ENCODE results near the gene ATG16L2.
"Not testable (repeated sequence)": the region's sequence is repeated elsewhere in the genome, so short reads cannot be mapped to it uniquely, and the experiment has no call there.

The ATG16L2 gene

GRCh38 chr11:72823105-72823804, 9.0 kb downstream of the ATG16L2 start:
- DNase-seq (ENCODE audit: low read depth), result no peak
- H3K4me3 ChIP-seq (ENCODE audit: low read depth, low read length), result no peak overlapping the region
- TF ChIP-seq CTCF (conservative IDR thresholded peaks at IDR 0.05; ENCODE audit: low read depth, low read length), result no peak

DNA sequence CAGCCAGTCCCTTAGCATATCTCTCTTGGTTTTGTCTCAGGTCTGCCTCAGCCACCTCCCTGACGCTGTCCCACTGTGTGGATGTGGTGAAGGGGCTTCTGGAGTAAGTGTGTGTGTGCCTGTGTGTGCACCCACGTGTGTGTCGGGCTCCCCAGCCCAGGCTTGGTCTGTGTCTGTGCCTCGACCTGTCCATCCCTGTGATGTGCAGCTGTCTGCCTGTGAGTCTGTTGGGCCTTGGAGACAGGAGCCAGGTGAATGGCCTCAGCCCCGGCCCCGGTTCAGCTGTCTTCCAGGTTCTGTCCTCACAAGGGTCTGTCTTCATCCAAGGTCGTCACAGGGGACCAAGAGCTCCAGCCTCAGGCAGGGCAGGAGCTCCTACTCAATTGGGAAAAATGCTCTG, 9.8 kb downstream of the ATG16L2 start:
- H3K4me3 ChIP-seq (ENCODE audit: low read depth, low read length), result no peak overlapping the region
- no peak for TF ChIP-seq CTCF (conservative IDR thresholded peaks at IDR 0.05; ENCODE audit: low read depth, low read length)
- DNase-seq (ENCODE audit: low read depth), result no peak

DNA sequence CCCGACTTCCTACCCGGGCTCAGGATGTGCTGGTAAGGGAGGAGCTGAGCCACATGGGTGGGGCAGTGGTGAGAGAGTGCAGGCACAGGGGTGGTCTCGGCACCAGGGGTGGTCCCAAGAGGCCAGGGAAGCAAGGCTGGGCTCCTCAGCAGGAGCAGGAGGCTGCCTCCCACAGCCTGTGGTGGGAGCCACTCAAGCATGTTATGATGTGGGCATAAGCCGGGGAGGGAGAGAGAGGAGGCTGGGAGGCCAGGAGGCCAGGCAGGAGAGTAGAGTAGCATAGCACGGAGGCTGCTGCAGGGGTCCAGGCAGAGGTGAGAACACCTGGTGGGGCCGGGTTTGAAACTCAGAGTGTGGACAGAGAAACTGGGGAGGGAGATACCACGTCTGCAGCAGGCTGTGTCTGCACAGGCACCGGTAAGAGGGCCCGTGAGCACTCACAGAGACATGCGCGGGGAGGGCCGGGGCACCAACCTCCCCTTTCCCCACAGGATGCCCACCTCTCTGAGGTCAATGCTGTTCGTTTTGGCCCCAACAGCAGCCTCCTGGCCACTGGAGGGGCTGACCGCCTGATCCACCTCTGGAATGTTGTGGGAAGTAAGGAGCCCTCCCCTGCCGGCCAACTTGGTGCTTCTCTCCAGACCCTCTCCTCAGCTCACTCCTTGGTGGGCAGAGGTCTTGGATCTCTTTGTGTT, 10.7 kb downstream of the ATG16L2 start:
- no peak overlapping the region for H3K4me3 ChIP-seq (ENCODE audit: low read depth, low read length)
- no peak for TF ChIP-seq CTCF (conservative IDR thresholded peaks at IDR 0.05; ENCODE audit: low read depth, low read length)
- DNase-seq (ENCODE audit: low read depth), result no peak

DNA sequence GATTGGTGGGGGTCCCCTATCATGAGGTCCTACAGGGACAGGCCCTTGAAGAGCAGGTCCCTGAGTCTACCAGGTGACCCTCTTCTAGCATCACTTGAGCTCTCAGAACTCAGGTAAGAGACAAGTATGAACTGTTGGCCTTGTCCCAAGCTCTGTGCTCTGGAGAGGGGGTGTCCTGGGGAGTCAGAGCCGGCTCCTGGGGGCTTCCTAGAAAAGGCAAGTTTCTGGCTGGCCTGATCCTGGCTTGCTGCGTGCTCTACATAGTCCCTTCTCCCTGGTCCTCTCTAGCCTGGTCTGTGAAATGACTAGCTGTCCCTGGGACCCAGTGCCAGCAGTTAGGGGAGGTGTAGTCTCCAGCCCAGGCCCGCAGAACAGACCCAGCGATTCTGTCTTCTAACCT, 11.4 kb downstream of the ATG16L2 start:
- no peak for DNase-seq (ENCODE audit: low read depth)
- no peak for TF ChIP-seq CTCF (conservative IDR thresholded peaks at IDR 0.05; ENCODE audit: low read depth, low read length)

DNA sequence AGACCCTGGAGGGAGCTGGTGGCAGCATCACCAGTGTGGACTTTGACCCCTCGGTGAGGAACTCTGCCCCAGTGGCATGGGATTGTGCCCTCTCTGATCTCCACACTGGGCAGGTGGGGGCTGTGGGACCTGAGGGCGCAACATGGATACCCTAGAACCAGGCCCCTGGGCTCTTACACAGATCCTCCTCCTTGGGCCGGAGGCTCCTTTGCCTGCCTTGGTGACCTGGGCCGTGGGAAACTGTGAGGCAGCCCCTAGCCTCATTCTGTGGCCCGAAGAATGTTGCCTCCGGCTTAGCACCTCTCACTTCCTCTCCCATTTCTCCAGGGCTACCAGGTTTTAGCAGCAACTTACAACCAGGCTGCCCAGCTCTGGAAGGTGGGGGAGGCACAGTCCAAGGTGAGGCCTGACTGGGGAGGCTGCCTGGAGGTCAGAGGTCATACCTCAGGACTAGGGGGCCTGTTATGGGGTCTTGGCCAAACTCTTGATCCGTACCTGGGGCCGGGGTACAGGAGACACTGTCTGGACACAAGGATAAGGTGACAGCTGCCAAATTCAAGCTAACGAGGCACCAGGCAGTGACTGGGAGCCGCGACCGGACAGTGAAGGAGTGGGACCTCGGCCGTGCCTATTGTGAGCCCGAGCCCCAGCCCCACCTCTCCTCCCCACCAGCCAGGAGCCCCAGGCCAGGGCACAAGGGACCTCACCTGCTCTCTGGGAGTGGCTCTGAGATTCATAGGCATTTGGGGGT, 12.2 kb downstream of the ATG16L2 start:
- H3K4me3 ChIP-seq (ENCODE audit: low read depth, low read length), result no peak overlapping the region
- no peak for TF ChIP-seq CTCF (conservative IDR thresholded peaks at IDR 0.05; ENCODE audit: low read depth, low read length)
- DNase-seq (ENCODE audit: low read depth), result no peak

More for the DNA sequence above, 11.4 kb downstream of the ATG16L2 start:
- no peak overlapping the region for H3K4me3 ChIP-seq (ENCODE audit: low read depth, low read length)

DNA sequence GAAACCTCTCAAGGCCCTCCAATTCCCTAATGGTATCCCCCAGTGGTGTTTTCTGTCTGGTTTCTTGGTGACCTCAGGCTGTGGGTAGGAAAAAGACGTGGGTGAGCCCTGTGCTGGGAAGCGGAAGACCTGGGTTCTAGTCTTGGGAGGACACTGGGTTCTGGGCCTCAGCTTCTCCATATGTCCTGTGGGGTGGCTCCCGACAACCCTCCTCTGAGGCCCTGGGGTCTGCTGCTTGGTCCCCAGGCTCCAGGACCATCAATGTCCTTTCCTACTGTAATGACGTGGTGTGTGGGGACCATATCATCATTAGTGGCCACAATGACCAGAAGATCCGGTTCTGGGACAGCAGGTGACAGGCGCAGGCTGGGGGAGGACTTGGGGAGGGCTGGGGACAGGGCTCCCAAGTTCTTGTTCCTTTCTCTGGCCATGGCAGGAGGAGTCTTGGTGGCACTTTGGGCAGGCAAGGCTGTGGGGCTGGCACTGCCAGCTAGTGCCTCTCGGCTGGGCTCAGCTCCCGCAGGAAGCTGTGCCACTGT, 12.8 kb downstream of the ATG16L2 start:
- no peak overlapping the region for H3K4me3 ChIP-seq (ENCODE audit: low read depth, low read length)
- DNase-seq (ENCODE audit: low read depth), result no peak
- no peak for TF ChIP-seq CTCF (conservative IDR thresholded peaks at IDR 0.05; ENCODE audit: low read depth, low read length)

- DNase-seq (ENCODE audit: low read depth); H3K4me3 ChIP-seq (ENCODE audit: low read depth, low read length): not testable (repeated sequence)
Measured at GRCh38 chr11:72827656-72828055, 13.4 kb downstream of the ATG16L2 start.
